Activated CD4-positive, CD25-positive, alpha-beta regulatory T cell treated with anti-CD3 and anti-CD28 coated beads, Interleukin-2, amount 50 U/mL, for 72 hours (primary cell): ENCODE results near the gene PLD2.
"Not testable (repeated sequence)": the region's sequence is repeated elsewhere in the genome, so short reads cannot be mapped to it uniquely, and the experiment has no call there.

Experiments used
- DNase-seq: peaks from one replicate; pipeline ENCODE4 v3.0.0; 2021

Gene PLD2

DNA sequence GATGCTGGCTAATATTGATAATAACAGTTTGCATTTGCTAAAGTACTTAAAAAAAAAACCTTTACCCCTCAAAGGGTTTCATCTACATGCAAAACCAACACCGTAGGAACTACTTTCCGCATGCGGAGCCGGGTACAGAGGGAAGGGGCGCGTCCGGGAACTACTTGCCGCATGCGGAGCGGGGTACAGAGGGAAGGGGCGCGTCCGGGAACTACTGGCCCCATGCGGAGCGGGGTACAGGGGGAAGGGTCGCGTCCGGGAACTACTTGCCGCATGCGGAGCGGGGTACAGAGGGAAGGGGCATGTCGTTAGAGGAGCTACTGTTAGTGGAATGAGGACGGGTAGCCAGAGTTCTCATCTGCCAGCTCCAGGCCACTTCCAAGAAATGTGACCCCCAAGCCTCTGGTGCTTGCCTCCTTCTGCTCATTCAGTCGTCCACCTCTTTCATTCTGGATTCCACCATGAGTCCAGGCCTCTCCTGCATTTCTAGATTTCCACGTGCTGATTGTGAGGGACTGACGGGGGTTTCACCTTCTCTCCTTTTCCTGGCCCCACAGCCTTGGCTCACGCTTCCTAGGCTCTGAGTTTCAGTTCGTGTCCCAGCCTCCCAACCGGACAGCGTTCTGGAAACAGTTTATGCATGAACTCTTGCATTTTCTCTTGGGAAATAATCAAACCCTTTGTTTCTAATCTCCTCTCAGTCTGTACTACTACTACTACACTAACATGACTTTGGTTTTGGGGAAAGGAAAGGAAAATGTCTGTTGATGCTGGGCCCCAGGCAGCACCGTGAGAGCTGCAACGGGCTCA, 53.1 kb downstream of the PLD2 start:
- DNase-seq = no peak

GRCh38 chr17:4860651-4861050, 53.7 kb downstream of the PLD2 start:
- no peak for DNase-seq

DNA sequence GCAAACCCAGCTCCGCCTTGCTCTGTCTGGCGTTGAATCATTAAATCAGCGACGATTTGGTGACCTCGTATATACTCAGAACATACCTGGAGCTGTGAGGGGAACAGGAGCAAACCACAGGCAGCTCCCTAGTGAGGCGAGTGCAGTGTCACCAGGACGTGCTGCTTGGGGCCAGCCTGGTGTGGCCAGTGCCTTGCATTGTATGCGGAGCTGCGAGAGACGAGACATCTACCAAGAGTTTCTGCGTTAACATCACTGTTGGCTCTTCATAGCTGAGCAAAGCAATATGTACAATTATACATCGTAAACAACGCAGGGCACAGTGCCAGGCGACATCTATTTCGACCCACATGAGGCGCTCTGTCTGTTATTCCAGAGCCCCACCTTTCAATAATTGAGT, 54.1 kb downstream of the PLD2 start:
- no peak for DNase-seq

DNA sequence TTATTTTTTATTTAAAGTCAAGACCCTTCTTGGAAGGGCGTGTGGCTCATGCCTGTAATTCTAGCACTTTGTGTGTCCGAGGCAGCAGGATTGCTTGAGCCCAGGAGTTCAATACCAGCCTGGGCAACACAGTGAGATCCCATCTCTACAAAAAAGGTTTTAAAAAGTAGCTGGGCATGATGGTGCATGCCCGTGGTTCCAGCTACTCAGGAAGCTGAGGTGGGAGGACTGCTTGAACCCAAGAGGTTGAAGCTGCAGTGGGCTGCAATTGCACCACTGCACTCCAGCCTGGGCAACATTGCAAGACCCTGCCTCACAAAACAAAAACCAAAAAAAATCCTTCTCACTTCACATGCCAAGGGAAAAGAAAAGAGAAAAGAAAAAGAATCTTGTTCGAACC, 55.8 kb downstream of the PLD2 start:
- no peak for DNase-seq

- DNase-seq = no peak
Measured at GRCh38 chr17:4863321-4863720, 56.4 kb downstream of the PLD2 start.

GRCh38 chr17:4867535-4867934, 60.6 kb downstream of the PLD2 start:
- DNase-seq = not testable (repeated sequence)

DNA sequence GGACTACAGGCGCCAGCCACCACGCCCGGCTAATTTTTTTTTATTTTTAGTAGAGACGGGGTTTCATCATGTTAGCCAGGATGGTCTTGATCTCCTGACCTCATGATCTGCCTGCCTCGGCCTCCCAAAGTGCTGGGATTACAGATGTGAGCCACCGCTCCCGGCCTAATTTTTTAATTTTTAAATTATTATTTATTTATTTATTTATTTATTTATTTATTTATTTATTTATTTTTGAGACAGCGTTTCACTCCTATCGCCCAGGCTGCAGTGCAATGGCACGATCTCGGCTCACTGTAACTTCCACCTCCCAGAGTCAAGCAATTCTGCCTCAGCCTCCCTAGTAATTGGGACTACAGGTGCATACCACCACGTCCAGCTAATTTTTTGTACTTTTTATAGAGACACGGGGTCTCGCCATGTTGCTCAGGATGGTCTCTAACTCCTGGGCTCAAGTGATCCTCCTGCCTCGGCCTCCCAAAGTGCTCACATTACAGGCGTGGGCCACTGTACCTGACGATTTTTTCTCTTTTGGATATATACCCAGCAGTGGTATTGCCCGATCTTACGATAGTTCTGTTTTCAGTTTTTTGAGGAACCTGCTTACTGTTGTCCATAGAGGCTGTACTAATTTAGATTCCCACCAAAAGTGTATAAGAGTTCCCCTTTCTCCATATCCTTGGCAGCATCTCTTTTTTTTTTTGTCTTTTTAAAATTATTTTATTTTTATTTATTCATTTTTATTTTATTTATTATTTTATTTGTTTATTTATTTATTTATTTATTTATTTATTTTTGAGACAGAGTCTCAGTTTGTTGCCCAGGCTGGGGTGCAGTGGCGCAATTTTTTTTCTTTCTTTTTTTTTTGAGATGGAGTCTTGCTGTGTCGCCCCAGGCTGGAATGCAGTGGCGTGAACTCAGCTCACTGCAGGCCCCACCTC, 62.4 kb downstream of the PLD2 start:
- DNase-seq = not testable (repeated sequence)

DNA sequence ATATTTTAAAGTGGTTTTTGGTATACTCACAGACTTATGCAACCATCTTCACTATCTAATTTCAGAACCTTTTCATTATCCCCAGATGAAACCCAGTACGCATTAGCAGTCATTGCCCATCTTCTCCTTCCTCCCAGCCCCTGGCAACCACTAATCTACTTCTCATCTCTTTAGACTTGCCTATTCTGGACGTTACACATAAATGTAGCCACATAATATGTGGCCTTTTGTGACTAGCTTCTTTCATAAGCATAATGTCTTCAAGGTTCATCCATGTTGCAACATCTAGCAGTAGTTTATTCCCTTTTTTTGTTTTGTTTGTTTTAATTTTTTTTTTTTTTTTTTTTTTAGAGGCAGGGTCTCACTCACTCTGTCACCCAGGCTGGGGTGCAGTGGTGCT, 63.9 kb downstream of the PLD2 start:
- DNase-seq = no peak

- no peak for DNase-seq
Measured at GRCh38 chr17:4872786-4873185, 65.8 kb downstream of the PLD2 start.
